K562 (cell line): ENCODE measurements around the gene STAT6. TPM values are rescaled to one million over a fixed set of nuclear protein-coding genes. Genes with fewer than 3 reads are reported as not detected.

Experiments
- FOXA3 ChIP-seq, 2 experiments: fragments of 450-650 bp in 1 of 2; sonication (generic) in 1 of 2; formaldehyde crosslinking; IDR thresholded peaks in 1 of 2; conservative IDR thresholded peaks in 1 of 2; 2 replicates each; pipeline versions ENCODE4 v1.4.0 to v1.8.0; 2020 to 2022; ENCODE audit warnings: mild to moderate bottlenecking in 2 of 2, missing genetic modification reagents in 1 of 2
- JUND ChIP-seq, 2 experiments: IDR thresholded peaks; 2 replicates in 1 of 2; 3 replicates in 1 of 2; pipeline ENCODE4 v1.6.1; 2011; ENCODE audit warnings: borderline replicate concordance in 2 of 2, low read depth in 2 of 2, low read length in 2 of 2, improper control_type of control experiment in 1 of 2, missing biosample characterization in 1 of 2, missing genetic modification characterization in 1 of 2, missing genetic modification reagents in 1 of 2
- MAX ChIP-seq: sonication (generic); formaldehyde crosslinking; IDR thresholded peaks from 2 replicates; pipeline ENCODE4 v1.9.0; 2022; ENCODE audit warnings: mild to moderate bottlenecking, missing genetic modification reagents
- MGA ChIP-seq: fragments of 450-650 bp; IDR thresholded peaks from 2 replicates; pipeline ENCODE4 v1.6.1; 2016; ENCODE audit warnings: mild to moderate bottlenecking, moderate library complexity
- NEUROD1 ChIP-seq: fragments of 150-350 bp; IDR thresholded peaks from 2 replicates; pipeline ENCODE4 v1.6.1; 2014; ENCODE audit warnings: borderline replicate concordance, low read length, low read depth; ENCODE audit not compliant: partially characterized antibody
- NUFIP1 ChIP-seq: fragments of 450-650 bp; IDR thresholded peaks from 2 replicates; pipeline ENCODE4 v1.6.1; 2018; ENCODE audit not compliant: partially characterized antibody
- SFPQ ChIP-seq: fragments of 200-400 bp; formaldehyde crosslinking; IDR thresholded peaks from 2 replicates; pipeline ENCODE4 v1.6.1; 2017; ENCODE audit warnings: mild to moderate bottlenecking, low read depth, low read length, moderate library complexity
- SMARCA5 ChIP-seq: fragments of 450-650 bp; IDR thresholded peaks from 2 replicates; pipeline ENCODE4 v1.6.1; 2016
- SPI1 ChIP-seq: IDR thresholded peaks from 2 replicates; pipeline ENCODE4 v1.6.1; 2011; ENCODE audit warnings: low read depth, low read length, control low read depth, borderline replicate concordance
- ZEB2 ChIP-seq: fragments of 450-650 bp; IDR thresholded peaks from 2 replicates; pipeline ENCODE4 v1.6.1; 2016
- ZNF124 ChIP-seq: sonication (generic); formaldehyde crosslinking; IDR thresholded peaks from 2 replicates; pipeline ENCODE4 v1.8.1; 2022; ENCODE audit warnings: missing genetic modification reagents
- ZNF146 ChIP-seq: IDR thresholded peaks from one replicate; pipeline ENCODE4 v1.6.1; 2018; ENCODE audit warnings: missing compliant biosample characterization; ENCODE audit not compliant: unreplicated experiment
- ZNF197 ChIP-seq: fragments of 200-800 bp; sonication (Bioruptor generic); IDR thresholded peaks from 2 replicates; pipeline ENCODE4 v1.6.1; 2016; ENCODE audit warnings: low read depth, missing genetic modification characterization, missing compliant biosample characterization
- polyA plus RNA-seq, 8 experiments: library from polyadenylated mRNA; depleted of rRNA in 4 of 8; stranded (reverse) in 5 of 8; unstranded in 3 of 8; fragments of >200 nt; fragmentation: Nextera tagmentation in 2 of 8; fragmentation: Illumina TruSeq in 1 of 8; extraction: Ambion mirVana in 2 of 8; extraction: Trizol in 1 of 8; gene quantifications; 2 replicates each; pipeline versions ENCODE4 v1.2.1 to v1.2.3, GENCODE V29; 2011 to 2014; ENCODE audit warnings: inconsistent platforms in 1 of 8, missing spikeins in 1 of 8
- total RNA-seq, 7 experiments: library from RNA; depleted of rRNA in 6 of 7; stranded (reverse); fragments of >200 nt in 6 of 7; fragmentation: Illumina TruSeq in 2 of 7; extraction: Trizol in 2 of 7; gene quantifications; 2 replicates each; pipeline versions ENCODE4 v1.2.1 to v1.2.3, GENCODE V29; 2011 to 2021; ENCODE audit warnings: low replicate concordance in 1 of 7

The STAT6 gene
- total and polyA plus RNA-seq, 9 of the 15 experiments (the other 6 are each of a cell fraction or from before 2014, with no cell fraction given): 2.4 to 49.5 (median 26.5) TPM

GRCh38 chr12:57101892-57102695 lies 9.1 kb downstream of the STAT6 start (continued):
- TF ChIP-seq MGA: peak; percentile 70
- peak; percentile 86 for TF ChIP-seq JUND (IDR thresholded peaks at IDR 0.05; ENCODE audit: borderline replicate concordance, low read depth, low read length)
- TF ChIP-seq JUND (tag; IDR thresholded peaks at IDR 0.05; ENCODE audit: borderline replicate concordance, low read depth, low read length): peak; percentile 71; the same call in 1 of the 3 replicates
- peak; percentile 43 to 86; a peak in 2 of 4 replicates for TF ChIP-seq FOXA3 (CRISPR knock-in tag; conservative IDR thresholded peaks at IDR 0.05 in 1 of 2, IDR thresholded peaks at IDR 0.05 in 1 of 2)
- peak; percentile 51; the same call in 1 of the 2 replicates for TF ChIP-seq MAX
- no peak for TF ChIP-seq ZNF146 (CRISPR knock-in tag)
- TF ChIP-seq NEUROD1: no peak
- TF ChIP-seq SMARCA5: no peak
- no peak for TF ChIP-seq SFPQ
- TF ChIP-seq ZNF197: no peak
- 0 out of 2 replicates have a peak, but pooled peaks have one; percentile 29 for TF ChIP-seq ZEB2
- no peak for TF ChIP-seq ZNF124 (CRISPR knock-in tag)
- TF ChIP-seq SPI1: peak; percentile 97
- no peak for TF ChIP-seq NUFIP1
